HG03439 (cell line): ENCODE data around the gene CPXM2.

Experiments
- ATAC-seq: cut with Tn5 transposase; IDR thresholded peaks from one replicate; pipeline ENCODE4 v1.9.1; 2021; ENCODE audit warnings: mild to moderate bottlenecking, moderate library complexity; ENCODE audit not compliant: unreplicated experiment

The CPXM2 gene

DNA sequence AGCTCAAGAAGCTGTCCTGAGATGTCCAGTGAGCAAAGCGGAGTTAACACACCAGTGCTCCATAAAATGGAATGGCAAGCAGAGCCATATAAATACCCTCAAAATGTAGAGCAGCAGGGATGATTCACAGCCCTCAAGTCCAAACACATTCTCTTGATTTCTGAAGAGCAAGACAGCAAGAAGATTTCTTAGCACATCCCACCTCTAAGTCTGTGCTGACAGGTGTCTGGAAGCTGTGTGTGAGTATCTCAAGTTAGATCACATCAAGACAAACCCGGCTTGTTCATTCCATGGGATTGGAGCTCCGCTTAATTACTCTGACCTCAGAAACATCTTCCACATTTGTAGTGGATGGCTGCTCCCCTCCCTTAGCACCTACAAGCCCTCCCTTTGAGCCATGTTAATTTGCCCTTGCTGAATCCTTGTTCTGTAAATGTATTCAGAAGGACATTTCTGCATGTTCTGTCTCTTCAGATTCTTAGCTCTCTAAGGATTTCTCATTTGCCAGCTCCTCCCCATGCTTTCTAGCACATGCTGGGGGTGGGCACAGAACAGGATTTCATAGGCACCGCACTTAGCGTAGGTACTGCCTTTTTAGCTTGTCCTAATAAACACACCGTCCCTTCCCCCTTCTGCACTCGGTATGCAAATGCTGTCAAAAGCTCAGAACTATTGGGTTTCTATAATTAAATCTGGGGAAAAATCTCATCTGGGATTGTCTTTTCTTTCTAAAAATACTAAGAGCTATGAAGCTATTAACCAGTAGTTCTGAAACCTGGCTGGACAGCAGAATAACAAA is 112.7 kb downstream of the CPXM2 start:
- ATAC-seq: no peak

- ATAC-seq: no peak
These were observed 113.7 kb downstream of the CPXM2 start for GRCh38 chr10:123777881-123778280.

GRCh38 chr10:123774132-123774742 is 117.4 kb downstream of the CPXM2 start:
- ATAC-seq: no peak

DNA sequence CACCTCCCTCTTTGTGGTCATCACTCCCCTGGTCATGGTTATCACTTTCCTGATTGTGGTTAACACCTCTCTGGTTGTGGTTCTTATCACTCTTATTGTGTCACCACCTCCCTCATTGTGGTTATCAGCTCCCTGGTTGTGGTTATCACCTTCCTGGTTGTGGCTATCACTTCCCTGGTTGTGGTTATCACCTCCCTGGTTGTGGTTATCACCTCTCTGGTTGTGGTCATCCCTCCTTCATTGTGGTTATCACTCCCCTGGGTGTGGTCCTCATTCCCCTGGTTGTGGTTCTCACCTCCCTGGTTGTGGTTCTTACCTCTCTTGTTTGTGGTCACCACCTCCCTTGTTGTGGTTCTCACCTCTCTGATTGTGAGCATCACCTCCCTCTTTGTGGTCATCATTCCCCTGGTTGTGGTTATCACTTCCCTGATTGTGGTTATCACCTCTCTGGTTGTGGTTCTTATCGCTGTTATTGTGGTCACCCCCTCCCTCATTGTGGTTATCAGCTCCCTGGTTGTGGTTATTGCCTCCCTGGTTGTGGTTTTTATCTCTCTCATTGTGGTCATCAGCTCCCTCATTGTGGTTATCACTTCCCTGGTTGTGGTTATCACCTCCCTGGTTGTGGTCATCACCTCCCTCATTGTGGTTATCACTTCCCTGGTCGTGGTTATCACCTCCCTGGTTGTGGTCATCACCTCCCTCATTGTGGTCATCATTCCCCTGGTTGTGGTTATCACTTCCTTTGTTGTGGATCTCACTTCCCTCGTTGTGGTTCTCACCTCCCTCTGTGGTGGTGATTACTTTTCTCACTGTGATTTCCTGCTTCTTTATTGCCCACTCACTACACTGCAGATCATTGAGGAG is 118.7 kb downstream of the CPXM2 start:
- no peak for ATAC-seq

- no peak for ATAC-seq
These were observed 119.5 kb downstream of the CPXM2 start for GRCh38 chr10:123771877-123772644.

DNA sequence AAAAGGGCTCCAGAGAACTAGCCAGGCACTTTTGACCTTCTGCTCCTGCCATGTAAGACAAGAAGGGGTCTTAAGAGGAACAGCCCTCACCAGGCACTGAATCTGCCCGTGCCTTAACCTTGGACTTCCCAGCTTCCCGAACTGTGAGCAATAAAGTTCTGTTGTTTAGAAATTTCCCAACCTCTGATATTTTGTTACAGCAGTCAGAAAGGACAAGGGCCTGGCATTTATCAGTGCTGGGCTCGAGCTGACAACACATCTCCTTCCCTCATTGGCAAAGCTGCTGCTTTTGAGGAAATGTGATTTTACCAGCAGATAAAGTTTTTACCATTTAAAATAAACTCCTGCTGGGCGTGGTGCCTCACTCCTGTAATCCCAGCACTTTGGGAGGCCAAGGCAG is 122.0 kb downstream of the CPXM2 start:
- ATAC-seq: no peak

DNA sequence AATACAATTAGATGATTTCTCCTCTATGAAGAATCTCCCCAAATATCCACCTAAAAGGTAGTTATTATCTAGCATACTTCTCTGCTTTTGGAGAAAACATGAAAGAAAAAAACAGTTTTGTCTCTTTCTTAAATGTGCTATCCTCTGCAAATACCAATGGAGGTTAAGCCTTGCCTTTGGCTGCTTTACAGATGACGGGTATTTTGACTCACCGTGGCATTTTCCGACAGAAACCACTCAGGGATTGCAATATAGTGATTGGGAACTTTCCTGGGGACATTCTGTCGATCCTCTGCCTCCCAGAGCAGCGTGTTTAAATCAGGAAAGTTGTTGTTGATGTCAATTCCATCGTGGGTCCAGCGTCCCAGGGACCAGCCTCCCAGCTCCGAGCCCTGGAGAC is 124.8 kb downstream of the CPXM2 start:
- no peak for ATAC-seq

- no peak for ATAC-seq
These were observed 125.6 kb downstream of the CPXM2 start for GRCh38 chr10:123766012-123766411.

- ATAC-seq: no peak
These were observed 129.9 kb downstream of the CPXM2 start for GRCh38 chr10:123761666-123762230.

DNA sequence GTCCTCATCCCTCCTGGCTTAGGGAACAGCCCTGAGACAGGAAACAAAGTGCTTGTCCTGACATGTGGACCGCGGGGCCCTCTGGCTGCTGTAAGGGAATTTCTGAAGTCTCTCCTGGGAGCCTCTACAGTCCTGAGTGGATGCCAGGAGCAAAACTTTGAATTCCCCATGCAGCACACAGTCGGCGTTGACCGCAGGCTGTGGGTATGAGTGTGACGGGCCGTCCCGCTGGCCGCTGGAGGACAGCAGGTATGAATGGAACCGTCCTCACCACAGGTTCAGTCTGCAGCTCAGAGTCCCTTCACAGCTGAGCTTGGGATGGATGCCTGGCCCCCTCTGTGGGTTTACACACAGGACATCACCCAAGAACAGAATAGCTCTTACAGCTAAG is 130.6 kb downstream of the CPXM2 start:
- no peak for ATAC-seq

- no peak for ATAC-seq
These were observed 131.1 kb downstream of the CPXM2 start for GRCh38 chr10:123760356-123761037.

DNA sequence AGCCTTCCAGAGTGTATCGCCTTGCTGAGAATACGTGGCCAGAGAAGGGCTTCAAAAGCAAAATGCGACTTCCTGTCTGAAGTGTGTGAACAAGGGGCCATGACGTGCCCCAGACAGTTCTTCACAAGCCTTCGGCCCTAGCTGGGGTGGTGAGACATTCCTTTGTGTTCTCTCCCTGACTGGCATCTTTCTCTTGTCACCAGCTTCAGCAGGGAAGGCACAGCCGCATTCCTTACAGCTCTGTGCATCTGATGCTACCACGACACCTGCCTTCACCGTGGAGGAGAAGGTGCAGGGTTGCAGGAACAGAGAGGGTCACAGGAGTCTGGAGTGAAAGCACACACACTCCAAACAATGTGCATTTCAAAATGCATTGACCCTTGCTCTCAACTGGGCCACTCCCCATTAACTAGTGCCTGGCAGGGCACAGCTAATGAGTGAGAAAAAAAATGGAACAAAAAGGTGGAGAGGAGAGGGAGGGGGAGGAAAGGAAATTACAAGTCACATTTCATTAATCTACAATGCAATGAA is 132.0 kb downstream of the CPXM2 start:
- no peak for ATAC-seq

DNA sequence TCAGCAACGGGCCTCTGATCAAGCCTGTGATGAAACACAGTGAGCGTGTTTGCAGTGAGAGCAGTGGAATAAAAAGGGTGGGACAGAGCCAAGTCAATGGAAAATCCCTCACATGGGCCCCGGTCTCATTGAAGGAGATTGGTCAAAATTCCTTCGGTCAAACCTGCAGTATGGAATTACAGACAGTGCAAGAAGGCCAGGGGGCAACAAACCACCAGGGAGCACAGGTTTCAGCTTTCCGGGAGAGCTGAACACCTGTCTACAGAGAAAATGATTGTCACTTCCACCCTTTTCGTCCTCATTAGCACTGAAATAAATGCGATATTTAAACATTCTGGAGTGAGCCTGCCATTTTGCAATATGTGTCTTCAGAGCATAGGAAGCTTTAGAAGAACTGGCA is 132.6 kb downstream of the CPXM2 start:
- ATAC-seq: no peak

DNA sequence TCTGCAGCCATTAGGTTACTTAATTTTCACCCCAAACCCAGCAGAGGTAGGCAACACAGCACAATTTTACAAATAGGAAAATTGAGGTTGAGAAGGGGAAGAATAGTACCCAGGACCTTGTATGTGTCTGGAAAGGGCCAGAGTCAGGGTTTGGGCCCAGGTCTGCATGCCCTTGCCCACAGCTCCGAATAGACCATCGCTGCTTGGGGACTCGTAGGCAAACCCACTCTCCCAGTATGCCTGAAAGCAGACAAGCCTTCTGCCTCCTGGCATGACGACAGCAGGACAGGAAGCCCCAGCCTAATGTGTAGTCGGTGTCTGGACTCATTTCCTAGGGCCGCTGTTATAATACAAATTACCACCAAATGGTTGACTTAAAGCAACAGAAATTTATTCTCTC is 133.8 kb downstream of the CPXM2 start:
- no peak for ATAC-seq

GRCh38 chr10:123755061-123755460 is 136.5 kb downstream of the CPXM2 start:
- no peak for ATAC-seq

DNA sequence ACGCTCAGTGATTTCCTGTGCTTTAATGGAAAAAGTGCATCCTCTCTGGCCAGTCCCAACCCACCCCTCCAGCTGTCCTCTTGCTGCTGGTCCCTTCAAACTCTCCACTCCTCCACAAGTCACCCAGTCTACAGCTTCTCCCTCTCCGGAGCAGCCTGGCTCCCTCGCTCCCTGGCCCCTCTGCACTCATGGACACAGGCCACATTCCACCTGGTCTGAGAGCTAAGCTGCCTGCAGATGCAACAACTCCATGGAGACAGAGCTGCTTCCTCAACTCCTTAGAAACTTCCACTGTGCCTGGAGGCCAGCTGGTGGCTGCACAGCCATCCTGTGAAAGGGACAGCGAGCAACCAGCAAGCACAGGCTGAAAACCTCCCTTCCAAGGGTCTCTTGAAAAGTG is 137.5 kb downstream of the CPXM2 start:
- no peak for ATAC-seq

DNA sequence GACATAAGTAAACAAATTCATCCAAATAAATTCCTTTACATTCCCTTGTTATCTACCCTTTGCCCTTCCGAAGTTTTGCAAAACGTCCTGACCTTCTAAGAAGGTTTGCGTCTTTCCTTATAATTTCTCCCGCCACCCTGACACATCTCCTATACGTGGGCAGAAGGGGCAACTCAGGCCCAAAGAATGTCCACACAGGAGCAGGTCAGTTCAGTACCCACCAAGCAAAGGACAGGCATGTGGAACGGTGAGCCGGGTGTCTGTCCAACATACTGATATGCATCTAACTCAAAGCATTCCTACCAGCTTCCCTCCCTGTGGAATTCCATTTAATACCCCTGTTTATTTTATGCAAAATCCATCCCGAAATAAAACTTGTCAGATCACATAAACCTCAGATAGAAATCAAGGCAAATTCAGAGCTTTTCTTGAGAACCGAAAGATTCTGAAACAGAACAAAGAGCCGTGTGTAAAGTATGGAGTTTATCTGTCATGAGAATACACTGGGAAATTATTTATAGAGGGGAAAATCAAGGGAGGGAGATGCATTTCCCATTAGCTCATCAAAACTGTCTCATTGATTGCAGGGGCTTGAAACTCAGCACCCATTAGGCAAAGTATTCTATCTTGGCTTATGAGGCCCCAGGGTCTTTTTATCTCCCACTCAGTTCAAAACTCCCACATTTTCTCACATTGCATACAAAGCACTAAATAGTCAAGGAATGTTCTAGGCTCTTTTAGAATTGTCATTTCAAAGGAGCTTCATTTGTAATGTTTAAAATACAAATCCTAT is 140.1 kb downstream of the CPXM2 start:
- no peak for ATAC-seq

DNA sequence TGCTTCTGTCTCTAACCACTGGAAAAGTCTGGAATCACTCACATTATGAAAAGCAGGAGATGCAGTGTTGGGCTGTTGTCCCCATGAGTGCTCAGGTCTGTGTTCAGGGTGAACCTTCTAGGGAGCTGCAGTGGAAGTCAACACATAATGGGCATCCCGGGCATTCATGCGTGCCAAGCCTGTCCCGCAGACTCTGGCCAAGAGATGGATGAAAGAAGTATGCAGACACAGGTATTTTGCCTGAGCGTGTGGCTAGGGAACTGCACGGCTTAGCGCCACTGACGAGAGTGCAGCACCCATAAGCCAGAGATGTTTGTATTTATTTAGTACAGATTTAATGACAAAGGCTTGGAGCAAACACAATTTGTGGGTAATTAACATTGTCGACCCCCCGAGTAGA is 140.7 kb downstream of the CPXM2 start:
- no peak for ATAC-seq

DNA sequence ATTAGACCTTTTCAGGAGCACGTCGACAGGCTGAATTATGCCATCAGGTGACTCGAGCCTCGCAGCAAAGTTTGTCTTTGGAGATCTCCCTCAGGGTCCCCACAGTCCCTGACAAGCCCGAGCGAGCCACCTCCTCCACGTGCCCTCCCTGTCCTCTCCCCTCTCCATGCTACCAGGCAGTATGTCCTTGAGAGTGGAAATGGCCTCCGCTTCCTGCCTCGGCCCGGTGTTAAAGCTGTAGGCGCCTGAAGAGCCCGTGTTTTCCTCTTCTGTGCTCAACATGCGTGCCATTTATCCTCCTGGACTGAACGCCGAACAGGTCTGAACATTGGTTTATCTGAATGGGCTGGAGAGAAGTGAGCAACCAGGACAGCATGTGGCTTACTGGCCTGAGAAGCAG is 142.9 kb downstream of the CPXM2 start:
- ATAC-seq: no peak
